ENCODE results near the gene SOCS6. TPM values are rescaled to one million over a fixed set of nuclear protein-coding genes. Genes with fewer than 3 reads are reported as not detected.

SOCS6 gene
- total and polyA plus RNA-seq, 2 experiments from 2014 or later = 11.0 to 24.1 TPM

GRCh38 chr18:70294471-70295191 is 5.8 kb downstream of the SOCS6 start:
- no peaks in the 10 kb centered on the region for H3K36me3 ChIP-seq
- peak overlapping the region; percentile 51 for H3K27ac ChIP-seq
- H3K27me3 ChIP-seq = no peaks in the 10 kb centered on the region
- H3K4me3 ChIP-seq = no peak overlapping the region
- TF ChIP-seq CTCF (IDR thresholded peaks at IDR 0.05; ENCODE audit: low read depth, low read length) = no peak
- no peak for DNase-seq (ENCODE audit: low read depth in 1 of 2, low spot score in 1 of 2)
- peaks cover 51% of the 10 kb centered on the region for H3K4me1 ChIP-seq (ENCODE audit: low read depth)
- H3K9me3 ChIP-seq (ENCODE audit: low read depth) = no peaks in the 10 kb centered on the region

DNA sequence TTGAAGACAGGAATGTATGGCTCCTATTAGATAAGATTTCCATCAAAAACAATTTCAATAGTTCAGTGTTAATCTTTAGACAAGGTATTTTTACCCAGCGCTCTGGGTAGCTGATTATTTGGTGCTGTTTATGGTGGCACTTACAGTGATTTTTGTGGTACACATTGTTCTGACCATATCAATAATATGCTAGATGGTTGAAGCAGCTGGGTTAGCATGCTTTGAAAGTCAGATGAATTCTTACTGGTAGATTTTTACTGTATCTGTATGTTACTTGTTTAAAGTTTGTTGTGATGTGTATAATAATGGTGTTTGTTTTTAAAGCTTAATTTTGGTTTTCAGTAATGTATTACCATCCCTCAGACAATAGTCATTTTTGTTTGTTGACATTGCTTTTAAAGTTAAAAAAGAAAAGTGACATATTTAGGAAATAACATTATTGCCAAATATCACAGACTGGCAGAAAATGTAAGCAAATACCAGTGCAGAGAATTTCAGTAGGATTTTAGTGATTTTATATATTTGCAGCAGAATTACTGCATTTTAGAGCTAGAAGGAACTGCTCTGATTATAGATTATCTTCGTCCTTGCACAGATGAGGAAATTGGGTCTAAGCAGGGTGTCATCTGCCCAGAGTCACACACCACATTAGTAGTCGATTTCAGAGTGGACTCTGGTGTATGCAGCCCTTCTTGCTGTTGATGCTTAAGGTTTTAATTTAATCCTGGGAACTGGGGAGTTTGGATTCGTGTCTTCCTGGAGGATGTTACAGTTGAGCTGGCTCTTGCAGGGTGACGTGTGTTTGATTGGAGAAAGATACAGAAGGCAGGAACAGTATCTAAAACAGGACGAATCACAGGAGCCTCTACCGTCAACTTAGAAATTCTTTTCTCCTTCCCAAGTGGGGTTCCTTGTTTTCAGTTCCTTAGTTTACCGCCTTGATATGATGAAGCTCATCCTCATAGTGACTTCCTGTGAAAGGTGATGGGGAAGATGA is 6.6 kb downstream of the SOCS6 start:
- TF ChIP-seq CTCF (IDR thresholded peaks at IDR 0.05; ENCODE audit: low read depth, low read length) = no peak
- H3K9me3 ChIP-seq (ENCODE audit: low read depth) = no peaks in the 10 kb centered on the region
- peaks cover 47% of the 10 kb centered on the region for H3K4me1 ChIP-seq (ENCODE audit: low read depth)
- H3K36me3 ChIP-seq = no peaks in the 10 kb centered on the region
- no peak overlapping the region for H3K4me3 ChIP-seq
- H3K27me3 ChIP-seq = no peaks in the 10 kb centered on the region
- DNase-seq (ENCODE audit: low read depth in 1 of 2, low spot score in 1 of 2) = no peak
- H3K27ac ChIP-seq = peak overlapping the region; percentile 51

- TF ChIP-seq CTCF (IDR thresholded peaks at IDR 0.05; ENCODE audit: low read depth, low read length) = no peak
- H3K4me3 ChIP-seq = no peak overlapping the region
- no peaks in the 10 kb centered on the region for H3K36me3 ChIP-seq
- no peaks in the 10 kb centered on the region for H3K9me3 ChIP-seq (ENCODE audit: low read depth)
- H3K4me1 ChIP-seq (ENCODE audit: low read depth) = peaks cover 41% of the 10 kb centered on the region
- H3K27ac ChIP-seq = peak overlapping the region; percentile 51
- H3K27me3 ChIP-seq = no peaks in the 10 kb centered on the region
- DNase-seq (ENCODE audit: low read depth in 1 of 2, low spot score in 1 of 2) = peak in 1 of 2 donors; percentile 32
Observed at GRCh38 chr18:70296289-70296688, 7.4 kb downstream of the SOCS6 start.

- no peak for DNase-seq (ENCODE audit: low read depth in 1 of 2, low spot score in 1 of 2)
- TF ChIP-seq CTCF (IDR thresholded peaks at IDR 0.05; ENCODE audit: low read depth, low read length) = no peak
- no peaks in the 10 kb centered on the region for H3K36me3 ChIP-seq
- no peaks in the 10 kb centered on the region for H3K27me3 ChIP-seq
- no peaks in the 10 kb centered on the region for H3K9me3 ChIP-seq (ENCODE audit: low read depth)
- H3K4me1 ChIP-seq (ENCODE audit: low read depth) = peaks cover 41% of the 10 kb centered on the region
- peak overlapping the region; percentile 51 for H3K27ac ChIP-seq
- H3K4me3 ChIP-seq = no peak overlapping the region
Observed at GRCh38 chr18:70296781-70297180, 7.9 kb downstream of the SOCS6 start.

GRCh38 chr18:70299393-70299792 is 10.5 kb downstream of the SOCS6 start:
- no peaks in the 10 kb centered on the region for H3K36me3 ChIP-seq
- no peak for DNase-seq (ENCODE audit: low read depth in 1 of 2, low spot score in 1 of 2)
- TF ChIP-seq CTCF (IDR thresholded peaks at IDR 0.05; ENCODE audit: low read depth, low read length) = no peak
- H3K9me3 ChIP-seq (ENCODE audit: low read depth) = no peaks in the 10 kb centered on the region
- H3K4me3 ChIP-seq = no peak overlapping the region
- peaks cover 25% of the 10 kb centered on the region for H3K4me1 ChIP-seq (ENCODE audit: low read depth)
- H3K27ac ChIP-seq = no peak overlapping the region
- H3K27me3 ChIP-seq = no peaks in the 10 kb centered on the region

All from cardiac muscle cell (in vitro differentiated cells and primary cell).